ENCODE data around the gene VHLL.
"Not testable (repeated sequence)": the region's sequence is repeated elsewhere in the genome, so short reads cannot be mapped to it uniquely, and the experiment has no call there.

VHLL gene

GRCh38 chr1:156298852-156299357, at the start of gene VHLL:
TSS of gene VHLL (minus strand) at chr1:156299307. CDS start at chr1:156299189, 118 bp downstream.
- no peak for DNase-seq (ENCODE audit: low read depth in 2 of 2)

GRCh38 chr1:156347331-156347730, 48.2 kb upstream of the VHLL start:
- DNase-seq (ENCODE audit: low read depth in 2 of 2) = no peak

- DNase-seq (ENCODE audit: low read depth in 2 of 2) = no peak
Measured at GRCh38 chr1:156346636-156347035, 47.5 kb upstream of the VHLL start.

GRCh38 chr1:156346035-156346434, 46.9 kb upstream of the VHLL start:
- DNase-seq (ENCODE audit: low read depth in 2 of 2) = not testable (repeated sequence)

GRCh38 chr1:156344409-156344808, 45.3 kb upstream of the VHLL start:
- DNase-seq (ENCODE audit: low read depth in 2 of 2) = no peak

GRCh38 chr1:156342166-156342955, 43.3 kb upstream of the VHLL start:
- no peak for DNase-seq (ENCODE audit: low read depth in 2 of 2)

GRCh38 chr1:156338180-156338976, 39.3 kb upstream of the VHLL start, which contains the start of the genes CCT3 and TSACC:
TSS of gene CCT3 (minus strand) at chr1:156338292. CDS start at chr1:156338184, 108 bp downstream.
TSS of gene TSACC (plus strand) at chr1:156338526. CDS start at chr1:156339758, 1,232 bp downstream.
- peak; percentile 98 for DNase-seq (ENCODE audit: low read depth in 2 of 2)

- no peak for DNase-seq (ENCODE audit: low read depth in 2 of 2)
Measured at GRCh38 chr1:156337888-156338179, 38.7 kb upstream of the VHLL start.

- DNase-seq (ENCODE audit: low read depth in 2 of 2) = no peak
Measured at GRCh38 chr1:156337052-156337887, 38.2 kb upstream of the VHLL start.

- DNase-seq (ENCODE audit: low read depth in 2 of 2) = no peak
Measured at GRCh38 chr1:156336242-156336641, 37.1 kb upstream of the VHLL start.

- DNase-seq (ENCODE audit: low read depth in 2 of 2) = not testable (repeated sequence)
Measured at GRCh38 chr1:156323179-156323578, 24.1 kb upstream of the VHLL start.

- no peak for DNase-seq (ENCODE audit: low read depth in 2 of 2)
Measured at GRCh38 chr1:156320560-156320959, 21.5 kb upstream of the VHLL start.

GRCh38 chr1:156319664-156320063, 20.6 kb upstream of the VHLL start:
- no peak for DNase-seq (ENCODE audit: low read depth in 2 of 2)

GRCh38 chr1:156316909-156317308, 17.8 kb upstream of the VHLL start:
- DNase-seq (ENCODE audit: low read depth in 2 of 2) = no peak

GRCh38 chr1:156310962-156311361, 11.9 kb upstream of the VHLL start:
- DNase-seq (ENCODE audit: low read depth in 2 of 2) = no peak

- no peak for DNase-seq (ENCODE audit: low read depth in 2 of 2)
Measured at GRCh38 chr1:156308078-156308477, 9.0 kb upstream of the VHLL start.

GRCh38 chr1:156305215-156305614, 6.1 kb upstream of the VHLL start:
- DNase-seq (ENCODE audit: low read depth in 2 of 2) = no peak

GRCh38 chr1:156303241-156303640, 4.1 kb upstream of the VHLL start:
- no peak for DNase-seq (ENCODE audit: low read depth in 2 of 2)

- peak; percentile 26 to 34 for DNase-seq (ENCODE audit: low read depth in 2 of 2)
Measured at GRCh38 chr1:156295391-156295947, 3.6 kb downstream of the VHLL start, which contains the start of gene GLMP. TSS of gene GLMP (minus strand) at chr1:156295679. CDS start at chr1:156295645, 34 bp downstream.

GRCh38 chr1:156293895-156294294, 5.2 kb downstream of the VHLL start:
- DNase-seq (ENCODE audit: low read depth in 2 of 2) = no peak

- DNase-seq (ENCODE audit: low read depth in 2 of 2) = no peak
Measured at GRCh38 chr1:156293098-156293434, 6.0 kb downstream of the VHLL start.

Measured in stimulated activated CD8-positive, alpha-beta memory T cell treated with anti-CD3 and anti-CD28 coated beads, Interleukin-2, amount 100 ng/mL, for 48 hours (primary cell).